ENCODE data around the gene OR56A5. TPM values are rescaled to one million over a fixed set of nuclear protein-coding genes. Genes with fewer than 3 reads are reported as not detected.

The OR56A5 gene
- not detected in 2 replicates for total RNA-seq (ENCODE audit: low replicate concordance)
- long read RNA-seq, result 0 reads

- Mint-ChIP-seq H3K36me3 (no peaks in the 10 kb centered on the region), H3K4me3 (no peak within 1 kb of the TSS), H3K9me3 (peaks cover 1% of the 10 kb centered on the region), H3K27me3 (peaks cover 4% of the 10 kb centered on the region), H3K27ac (no peak within 1 kb of the TSS), H3K4me1 (ENCODE audit: unreplicated experiment) (no peaks in the 10 kb centered on the region)
- TF ChIP-seq CTCF (conservative IDR thresholded peaks at IDR 0.05), result no peak
- no peak for DNase-seq (ENCODE audit: extremely low spot score, unreplicated experiment)
These were observed at the start of gene OR56A5 for GRCh38 chr11:5968394-5968793. Gene OR56A5 (minus strand): TSS chr11:5968494. CDS start chr11:5968494, 0 bp downstream.

- peaks cover 5% of the 10 kb centered on the region for H3K9me3 Mint-ChIP-seq
- H3K27ac Mint-ChIP-seq, result no peak overlapping the region
- TF ChIP-seq CTCF (conservative IDR thresholded peaks at IDR 0.05), result no peak
- H3K4me1 Mint-ChIP-seq (ENCODE audit: unreplicated experiment), result no peaks in the 10 kb centered on the region
- no peaks in the 10 kb centered on the region for H3K36me3 Mint-ChIP-seq
- DNase-seq (ENCODE audit: extremely low spot score, unreplicated experiment), result no peak
- peaks cover 8% of the 10 kb centered on the region for H3K27me3 Mint-ChIP-seq
- H3K4me3 Mint-ChIP-seq, result no peak overlapping the region
These were observed 44.7 kb upstream of the OR56A5 start for GRCh38 chr11:6013042-6013441.

GRCh38 chr11:6012035-6012668 is 43.9 kb upstream of the OR56A5 start:
- TF ChIP-seq CTCF (conservative IDR thresholded peaks at IDR 0.05), result no peak
- Mint-ChIP-seq H3K27me3 (peaks cover 8% of the 10 kb centered on the region), H3K27ac (no peak overlapping the region), H3K9me3 (peaks cover 3% of the 10 kb centered on the region), H3K4me1 (ENCODE audit: unreplicated experiment) (no peaks in the 10 kb centered on the region), H3K36me3 (no peaks in the 10 kb centered on the region), H3K4me3 (no peak overlapping the region)
- no peak for DNase-seq (ENCODE audit: extremely low spot score, unreplicated experiment)

GRCh38 chr11:6006846-6007245 is 38.6 kb upstream of the OR56A5 start, which contains the start of gene OR56A4:
Gene OR56A4 (minus strand): TSS chr11:6006946. CDS start chr11:6002992, 3,954 bp downstream.
- Mint-ChIP-seq H3K36me3 (no peaks in the 10 kb centered on the region), H3K4me1 (ENCODE audit: unreplicated experiment) (no peaks in the 10 kb centered on the region), H3K27ac (no peak within 1 kb of the TSS), H3K9me3 (no peaks in the 10 kb centered on the region), H3K4me3 (no peak within 1 kb of the TSS), H3K27me3 (peaks cover 14% of the 10 kb centered on the region)
- no peak for DNase-seq (ENCODE audit: extremely low spot score, unreplicated experiment)
- TF ChIP-seq CTCF (conservative IDR thresholded peaks at IDR 0.05), result no peak

- H3K4me1 Mint-ChIP-seq (ENCODE audit: unreplicated experiment), result no peaks in the 10 kb centered on the region
- no peak for TF ChIP-seq CTCF (conservative IDR thresholded peaks at IDR 0.05)
- no peak for DNase-seq (ENCODE audit: extremely low spot score, unreplicated experiment)
- peaks cover 14% of the 10 kb centered on the region for H3K27me3 Mint-ChIP-seq
- H3K27ac Mint-ChIP-seq, result no peak overlapping the region
- H3K4me3 Mint-ChIP-seq, result no peak overlapping the region
- no peaks in the 10 kb centered on the region for H3K9me3 Mint-ChIP-seq
- no peaks in the 10 kb centered on the region for H3K36me3 Mint-ChIP-seq
These were observed 38.1 kb upstream of the OR56A5 start for GRCh38 chr11:6006395-6006794.

Data from type B pancreatic cell (in vitro differentiated cells).